IMR-90 (cell line): ENCODE measurements around the gene OR6N2. TPM values are rescaled to one million over a fixed set of nuclear protein-coding genes. Genes with fewer than 3 reads are reported as not detected.

Experiments used
- ATAC-seq: fragments of 200-7000 bp; cut with Tn5 transposase; 2 replicates; pipeline ENCODE4 v1.9.1; 2020; ENCODE audit warnings: low read depth, mild to moderate bottlenecking, moderate library complexity
- BruUV-seq: library from RNA; stranded (reverse); fragments of 400-500 nt; replicated peaks from 2 replicates; lab custom pipeline; 2021; lab: Mats Ljungman, UMichigan
- CTCF ChIA-PET: fragments of 300-600 bp; formaldehyde crosslinking; extraction: SDS; loops from one replicate; lab custom pipeline; 2021; ENCODE audit warnings: antibody characterized with exemption; lab: Yijun Ruan, JAX
- POLR2A ChIA-PET: fragments of 300-600 bp; sonication (Branson Sonifier 250); formaldehyde crosslinking; loops from one replicate; lab custom pipeline; 2022; ENCODE audit warnings: antibody characterized with exemption; ENCODE audit not compliant: unreplicated experiment; lab: Charles Lee
- DNase-seq: peaks from one replicate; pipeline ENCODE4 v3.0.0; 2013
- H2AFZ ChIP-seq: replicated peaks from 2 replicates; pipeline ENCODE3; 2013; ENCODE audit warnings: low read length, mild to moderate bottlenecking; ENCODE audit not compliant: poor library complexity
- H2AK5ac ChIP-seq: 2 replicates; pipeline ENCODE4 v1.6.1; 2013; ENCODE audit warnings: low read depth, low read length, inconsistent platforms
- H2AK9ac ChIP-seq: replicated peaks from 2 replicates; pipeline ENCODE3; 2013; ENCODE audit warnings: mild to moderate bottlenecking, low read depth, low read length, moderate library complexity; ENCODE audit not compliant: poor library complexity
- H2BK120ac ChIP-seq: 2 replicates; pipeline ENCODE4 v1.6.1; 2013; ENCODE audit warnings: low read depth, low read length, inconsistent platforms
- H2BK15ac ChIP-seq: 3 replicates; pipeline ENCODE4 v1.6.1; 2013; ENCODE audit warnings: low read depth, low read length, inconsistent platforms
- H2BK20ac ChIP-seq: 2 replicates; pipeline ENCODE4 v1.6.1; 2013; ENCODE audit warnings: low read depth, mild to moderate bottlenecking, inconsistent platforms, low read length, moderate library complexity
- H2BK5ac ChIP-seq: 2 replicates; pipeline ENCODE4 v1.6.1; 2013; ENCODE audit warnings: mild to moderate bottlenecking, low read depth, low read length, inconsistent platforms; ENCODE audit not compliant: poor library complexity, severe bottlenecking
- H3K14ac ChIP-seq: replicated peaks from 2 replicates; pipeline ENCODE4 v1.6.1; 2013; ENCODE audit warnings: low read depth, low read length, inconsistent platforms
- H3K18ac ChIP-seq: 2 replicates; pipeline ENCODE4 v1.6.1; 2013; ENCODE audit warnings: low read depth, low read length, control low read depth
- H3K23ac ChIP-seq: 2 replicates; pipeline ENCODE4 v1.6.1; 2013; ENCODE audit warnings: low read depth, low read length, inconsistent platforms
- H3K27ac ChIP-seq: 2 replicates; pipeline ENCODE4 v1.5.1; 2013; ENCODE audit warnings: mild to moderate bottlenecking, control low read depth, low read length; ENCODE audit not compliant: insufficient read depth
- H3K27me3 ChIP-seq: 2 replicates; pipeline ENCODE4 v1.6.1; 2013; ENCODE audit warnings: low read length; ENCODE audit not compliant: control insufficient read depth, insufficient read depth
- H3K36me3 ChIP-seq: 2 replicates; pipeline ENCODE4 v1.6.1; 2013; ENCODE audit warnings: low read length, mixed read lengths; ENCODE audit not compliant: control insufficient read depth, insufficient read depth
- H3K4ac ChIP-seq: 2 replicates; pipeline ENCODE4 v1.6.1; 2013; ENCODE audit warnings: low read depth, low read length, inconsistent platforms
- H3K4me1 ChIP-seq: 2 replicates; pipeline ENCODE4 v1.6.1; 2013; ENCODE audit warnings: low read length, mixed read lengths; ENCODE audit not compliant: control insufficient read depth, insufficient read depth
- H3K4me2 ChIP-seq: 2 replicates; pipeline ENCODE4 v1.6.1; 2013; ENCODE audit warnings: low read depth, mild to moderate bottlenecking, control low read depth, low read length, moderate library complexity
- H3K4me3 ChIP-seq: 2 replicates; pipeline ENCODE4 v1.5.1; 2013; ENCODE audit warnings: low read depth, mild to moderate bottlenecking, control low read depth, low read length, moderate library complexity; ENCODE audit not compliant: insufficient read depth
- H3K56ac ChIP-seq: 2 replicates; pipeline ENCODE4 v1.6.1; 2013; ENCODE audit warnings: low read length, inconsistent platforms; ENCODE audit not compliant: insufficient read depth; ENCODE audit errors: extremely low read depth
- H3K79me1 ChIP-seq, 2 experiments: 2 replicates each; pipeline ENCODE4 v1.6.1; 2013; ENCODE audit warnings: low read length in 2 of 2, inconsistent platforms in 1 of 2, low read depth in 1 of 2
- H3K9ac ChIP-seq: 2 replicates; pipeline ENCODE4 v1.6.1; 2013; ENCODE audit warnings: low read depth, low read length, control low read depth
- H3K9me1 ChIP-seq: 2 replicates; pipeline ENCODE4 v1.6.1; 2013; ENCODE audit warnings: low read length, inconsistent platforms; ENCODE audit not compliant: insufficient read depth
- H3K9me3 ChIP-seq: 2 replicates; pipeline ENCODE4 v1.6.1; 2013; ENCODE audit warnings: low read length; ENCODE audit not compliant: control insufficient read depth, insufficient read depth
- H4K20me1 ChIP-seq: 2 replicates; pipeline ENCODE4 v1.6.1; 2013; ENCODE audit warnings: low read length, inconsistent platforms; ENCODE audit not compliant: insufficient read depth
- H4K5ac ChIP-seq: 2 replicates; pipeline ENCODE4 v1.6.1; 2013; ENCODE audit warnings: mild to moderate bottlenecking, low read depth, low read length, control low read depth
- H4K8ac ChIP-seq, 2 experiments: 2 replicates each; pipeline ENCODE4 v1.6.1; 2013; ENCODE audit warnings: low read depth in 2 of 2, low read length in 2 of 2, control low read depth in 1 of 2, inconsistent platforms in 1 of 2
- H4K91ac ChIP-seq: 2 replicates; pipeline ENCODE4 v1.6.1; 2013; ENCODE audit warnings: low read depth, low read length, inconsistent platforms; ENCODE audit not compliant: insufficient read depth
- CHD1 ChIP-seq: IDR thresholded peaks from 2 replicates; pipeline ENCODE4 v1.6.1; 2012; ENCODE audit warnings: low read depth, low read length, improper control_type of control experiment
- MAFK ChIP-seq: IDR thresholded peaks from 2 replicates; pipeline ENCODE4 v1.6.1; 2012; ENCODE audit warnings: low read depth, low read length, improper control_type of control experiment
- WGBS, 2 experiments: methylation state at CpG; one replicate each; pipeline versions ENCODE4 v1.1.5 to v1.1.7; 2013; ENCODE audit warnings: missing lambda C conversion rate in 2 of 2; ENCODE audit not compliant: insufficient read length in 1 of 2; ENCODE audit errors: extremely low coverage in 2 of 2; 5-methylcytosine and 5-hydroxymethylcytosine counted together
- dilution Hi-C: fragments of 300-500 bp; cut with HindIII; formaldehyde crosslinking; loops from one replicate; pipeline ENCODE4 v1.14.3; 2018; ENCODE audit warnings: low sequenced_read_pairs; ENCODE audit not compliant: unreplicated experiment
- in situ Hi-C: fragments of 300-500 bp; cut with MboI; formaldehyde crosslinking; loops from 3 replicates; pipeline ENCODE4 v1.14.3; 2019; ENCODE audit warnings: low sequenced_read_pairs, inconsistent platforms, mixed read lengths
- intact Hi-C: fragments of 100-400 bp; cut with micrococcal nuclease; formaldehyde crosslinking; loops from 2 replicates; pipeline ENCODE4 v1.10.0; 2022
- polyA plus RNA-seq, 3 experiments: library from polyadenylated mRNA; depleted of rRNA; stranded (reverse); fragments of >200 nt; gene quantifications; 2 replicates each; pipeline ENCODE4 v1.2.3, GENCODE V29; 2012; ENCODE audit warnings: low replicate concordance in 1 of 3
- total RNA-seq: library from RNA; depleted of rRNA; stranded (reverse); fragments of >200 nt; gene quantifications from 2 replicates; pipeline ENCODE4 v1.2.3, GENCODE V29; 2012

OR6N2 gene
- total and polyA plus RNA-seq, 2 of the 4 experiments (the other 2 are of a cell fraction), result not detected

- DNase-seq, result no peak
- no TSS peak for BruUV-seq
- intact Hi-C loops (no loop called here), in situ Hi-C loops (no loop called here), dilution Hi-C loops (no loop called here)
- POLR2A ChIA-PET, result no interaction called here
- H2BK20ac ChIP-seq, result no peak overlapping the region
- no peak overlapping the region for H3K23ac ChIP-seq
- CTCF ChIA-PET, result no interaction called here
- no peaks in the 10 kb centered on the region for H3K4me1 ChIP-seq
- no peaks in the 10 kb centered on the region for H3K27me3 ChIP-seq
- H3K4me2 ChIP-seq, result no peak overlapping the region
- H3K9me1 ChIP-seq, result no peaks in the 10 kb centered on the region
- no peak overlapping the region for H3K4ac ChIP-seq
- H2AFZ ChIP-seq, result no peak overlapping the region
- H4K91ac ChIP-seq, result no peak overlapping the region
- H2BK5ac ChIP-seq, result no peak overlapping the region
- H3K18ac ChIP-seq, result no peak overlapping the region
- no peak overlapping the region for H2BK120ac ChIP-seq
- TF ChIP-seq CHD1 (no peak), MAFK (peak; percentile 72)
- H3K4me3 ChIP-seq, result no peak overlapping the region
- H2AK5ac ChIP-seq, result no peak overlapping the region
- H4K8ac ChIP-seq, result no peak overlapping the region
- H4K5ac ChIP-seq, result no peak overlapping the region
- no peak for ATAC-seq
- no peak overlapping the region for H3K14ac ChIP-seq
- no peaks in the 10 kb centered on the region for H3K36me3 ChIP-seq
- no peaks in the 10 kb centered on the region for H4K20me1 ChIP-seq
- no peaks in the 10 kb centered on the region; the same call in 1 of the 2 replicates for H3K9me3 ChIP-seq
- no peaks in the 10 kb centered on the region for H3K79me1 ChIP-seq
- no peak overlapping the region for H3K9ac ChIP-seq
- WGBS, 2 experiments, result no CpG with 5 or more reads among the region's 1 CpG
- H3K27ac ChIP-seq, result no peak overlapping the region
- no peak overlapping the region for H2AK9ac ChIP-seq
- H2BK15ac ChIP-seq, result no peak overlapping the region
- H3K56ac ChIP-seq, result no peak overlapping the region
Measured at GRCh38 chr1:158803678-158804077, 22.7 kb upstream of the OR6N2 start.
